ENCODE measurements around the gene DENND6A. TPM values are rescaled to one million over a fixed set of nuclear protein-coding genes. Genes with fewer than 3 reads are reported as not detected.
"Not testable (repeated sequence)": the region's sequence is repeated elsewhere in the genome, so short reads cannot be mapped to it uniquely, and the experiment has no call there.

DENND6A gene
- polyA plus RNA-seq, 2 donors: 6.0 to 6.8 TPM

- Histone ChIP-seq H3K27ac (ENCODE audit: low read depth in 2 of 2, low read length in 1 of 2) (no peak overlapping the region), H3K9me3 (ENCODE audit: control insufficient read depth in 2 of 2, insufficient read depth in 1 of 2, low read depth in 1 of 2, low read length in 1 of 2) (no peaks in the 10 kb centered on the region), H3K36me3 (ENCODE audit: control insufficient read depth in 2 of 2, insufficient read depth in 2 of 2, low read length in 1 of 2) (no peaks in the 10 kb centered on the region), H3K4me1 (ENCODE audit: control insufficient read depth in 2 of 2, insufficient read depth in 2 of 2, low read length in 1 of 2) (no peaks in the 10 kb centered on the region), H3K27me3 (ENCODE audit: control insufficient read depth in 1 of 2, insufficient read depth in 2 of 2, low read length in 2 of 2) (no peaks in the 10 kb centered on the region), H3K4me3 (ENCODE audit: low read depth in 1 of 2, low read length in 2 of 2) (no peak overlapping the region)
These were observed 33.5 kb upstream of the DENND6A start for GRCh38 chr3:57726397-57726796.

DNA sequence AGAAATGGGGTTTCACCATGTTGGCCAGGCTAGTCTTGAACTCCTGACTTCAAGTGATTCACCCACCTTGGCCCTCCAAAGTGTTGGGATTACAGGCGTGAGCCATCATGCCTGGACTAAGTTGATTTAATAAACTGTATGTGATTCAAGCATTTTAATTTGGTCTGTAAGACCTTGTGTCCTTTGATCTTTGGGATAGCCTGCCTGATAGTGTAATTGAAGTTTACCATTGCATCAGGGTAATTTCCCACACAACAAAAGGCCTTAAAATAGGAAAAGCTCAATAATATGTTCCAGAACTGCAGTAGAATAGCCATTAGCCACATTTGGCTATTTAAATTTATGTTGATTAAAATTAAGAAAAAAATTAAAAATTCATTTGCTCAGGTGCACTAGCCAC lies 25.2 kb upstream of the DENND6A start:
- Histone ChIP-seq H3K9me3 (ENCODE audit: control insufficient read depth in 2 of 2, insufficient read depth in 1 of 2, low read depth in 1 of 2, low read length in 1 of 2) (no peaks in the 10 kb centered on the region), H3K27ac (ENCODE audit: low read depth in 2 of 2, low read length in 1 of 2) (no peak overlapping the region), H3K27me3 (ENCODE audit: control insufficient read depth in 1 of 2, insufficient read depth in 2 of 2, low read length in 2 of 2) (no peaks in the 10 kb centered on the region), H3K36me3 (ENCODE audit: control insufficient read depth in 2 of 2, insufficient read depth in 2 of 2, low read length in 1 of 2) (no peaks in the 10 kb centered on the region), H3K4me1 (ENCODE audit: control insufficient read depth in 2 of 2, insufficient read depth in 2 of 2, low read length in 1 of 2) (no peaks in the 10 kb centered on the region), H3K4me3 (ENCODE audit: low read depth in 1 of 2, low read length in 2 of 2) (no peak overlapping the region)
- WGBS, 2 donors: 77 to 96% methylated on average over 1 of the region's 1 CpG

DNA sequence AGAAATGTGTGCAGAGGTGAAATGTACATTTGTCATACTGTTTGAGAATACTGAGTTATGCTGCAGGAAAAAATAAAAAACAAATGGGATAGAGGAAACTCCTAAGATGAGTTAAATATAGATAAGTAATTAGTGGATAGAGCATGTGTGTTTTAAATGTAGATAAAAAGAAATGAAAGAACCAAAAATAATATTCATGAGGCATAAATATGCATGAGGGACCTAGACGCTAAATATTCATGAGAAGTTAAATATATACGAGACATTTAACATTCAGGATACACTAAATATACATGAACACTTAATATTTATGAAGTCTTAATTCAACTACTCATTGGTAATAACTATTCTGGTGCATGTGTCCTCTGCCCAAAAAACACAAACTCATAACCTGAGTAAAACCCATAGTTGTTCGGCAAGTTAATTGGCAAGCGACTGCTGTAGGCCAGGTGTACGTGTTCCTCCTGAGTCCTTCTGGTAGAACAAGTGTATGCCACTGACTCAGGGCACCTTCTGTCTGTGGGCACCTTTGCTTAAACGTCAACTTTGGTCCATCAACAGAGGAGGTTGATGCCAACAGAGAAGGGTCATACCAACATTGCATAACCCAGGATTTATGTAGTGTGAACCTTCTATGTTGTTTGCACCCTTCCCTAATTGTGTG lies 24.5 kb upstream of the DENND6A start:
- Histone ChIP-seq H3K4me3 (ENCODE audit: low read depth in 1 of 2, low read length in 2 of 2) (no peak overlapping the region), H3K4me1 (ENCODE audit: control insufficient read depth in 2 of 2, insufficient read depth in 2 of 2, low read length in 1 of 2) (no peaks in the 10 kb centered on the region), H3K27me3 (ENCODE audit: control insufficient read depth in 1 of 2, insufficient read depth in 2 of 2, low read length in 2 of 2) (no peaks in the 10 kb centered on the region), H3K9me3 (ENCODE audit: control insufficient read depth in 2 of 2, insufficient read depth in 1 of 2, low read depth in 1 of 2, low read length in 1 of 2) (no peaks in the 10 kb centered on the region), H3K27ac (ENCODE audit: low read depth in 2 of 2, low read length in 1 of 2) (peak overlapping the region; percentile 52 to 58), H3K36me3 (ENCODE audit: control insufficient read depth in 2 of 2, insufficient read depth in 2 of 2, low read length in 1 of 2) (no peaks in the 10 kb centered on the region)
- WGBS, 2 donors: 80 to 86% methylated on average over 6 of the region's 6 CpGs

GRCh38 chr3:57715686-57716085 lies 22.8 kb upstream of the DENND6A start:
- no peaks in the 10 kb centered on the region for H3K9me3 ChIP-seq (ENCODE audit: control insufficient read depth in 2 of 2, insufficient read depth in 1 of 2, low read depth in 1 of 2, low read length in 1 of 2)
- H3K27me3 ChIP-seq (ENCODE audit: control insufficient read depth in 1 of 2, insufficient read depth in 2 of 2, low read length in 2 of 2): no peaks in the 10 kb centered on the region
- no peaks in the 10 kb centered on the region for H3K4me1 ChIP-seq (ENCODE audit: control insufficient read depth in 2 of 2, insufficient read depth in 2 of 2, low read length in 1 of 2)
- H3K27ac ChIP-seq (ENCODE audit: low read depth in 2 of 2, low read length in 1 of 2): no peak overlapping the region
- H3K4me3 ChIP-seq (ENCODE audit: low read depth in 1 of 2, low read length in 2 of 2): no peak overlapping the region
- no peaks in the 10 kb centered on the region for H3K36me3 ChIP-seq (ENCODE audit: control insufficient read depth in 2 of 2, insufficient read depth in 2 of 2, low read length in 1 of 2)
- WGBS, 2 donors: 82 to 86% methylated on average over 4 of the region's 4 CpGs

DNA sequence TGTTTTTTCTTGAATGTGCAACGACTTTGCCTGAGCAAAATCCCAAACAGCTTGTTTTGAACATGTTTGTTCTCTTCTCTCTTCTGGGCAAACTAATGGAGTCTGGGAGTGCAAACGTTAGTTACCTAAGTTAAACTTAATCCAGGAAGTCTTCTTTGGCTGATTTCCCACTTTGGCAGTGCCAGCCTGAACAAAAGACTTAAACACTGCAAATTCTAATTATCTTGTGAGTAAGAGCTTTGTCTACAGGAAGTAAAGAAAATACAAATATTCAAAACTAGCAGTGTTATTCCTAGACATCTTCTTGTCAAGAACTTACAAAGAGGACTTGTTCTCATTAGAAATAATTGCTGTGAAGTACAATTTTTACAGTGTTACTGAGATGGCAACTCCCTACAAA lies 16.7 kb upstream of the DENND6A start:
- no peak overlapping the region for H3K4me3 ChIP-seq (ENCODE audit: low read depth in 1 of 2, low read length in 2 of 2)
- H3K4me1 ChIP-seq (ENCODE audit: control insufficient read depth in 2 of 2, insufficient read depth in 2 of 2, low read length in 1 of 2): no peaks in the 10 kb centered on the region
- no peaks in the 10 kb centered on the region for H3K9me3 ChIP-seq (ENCODE audit: control insufficient read depth in 2 of 2, insufficient read depth in 1 of 2, low read depth in 1 of 2, low read length in 1 of 2)
- WGBS, 2 donors: 10 to 13% methylated on average over 2 of the region's 2 CpGs
- H3K27me3 ChIP-seq (ENCODE audit: control insufficient read depth in 1 of 2, insufficient read depth in 2 of 2, low read length in 2 of 2): no peaks in the 10 kb centered on the region
- H3K27ac ChIP-seq (ENCODE audit: low read depth in 2 of 2, low read length in 1 of 2): no peak overlapping the region
- H3K36me3 ChIP-seq (ENCODE audit: control insufficient read depth in 2 of 2, insufficient read depth in 2 of 2, low read length in 1 of 2): no peaks in the 10 kb centered on the region

DNA sequence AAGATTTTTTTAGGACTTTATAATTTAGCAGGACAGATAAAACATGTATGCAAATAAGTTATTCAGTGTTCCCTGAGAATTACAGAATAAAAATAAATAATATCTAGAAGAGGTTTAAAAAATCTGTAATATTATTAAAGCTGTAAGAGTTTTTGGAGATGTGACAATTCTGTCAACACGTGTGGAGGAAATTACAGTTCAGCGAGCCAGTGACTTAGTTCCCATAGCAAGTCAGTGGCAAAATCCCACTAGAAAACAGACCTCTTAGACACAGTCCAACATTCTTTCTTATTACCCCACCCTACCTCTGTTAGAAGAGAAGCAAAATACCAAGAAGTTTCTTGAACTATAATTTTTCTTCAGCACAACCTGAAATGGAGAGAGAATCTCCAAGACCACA lies 16.2 kb upstream of the DENND6A start:
- Histone ChIP-seq H3K9me3 (ENCODE audit: control insufficient read depth in 2 of 2, insufficient read depth in 1 of 2, low read depth in 1 of 2, low read length in 1 of 2) (no peaks in the 10 kb centered on the region), H3K27me3 (ENCODE audit: control insufficient read depth in 1 of 2, insufficient read depth in 2 of 2, low read length in 2 of 2) (no peaks in the 10 kb centered on the region), H3K36me3 (ENCODE audit: control insufficient read depth in 2 of 2, insufficient read depth in 2 of 2, low read length in 1 of 2) (no peaks in the 10 kb centered on the region), H3K4me1 (ENCODE audit: control insufficient read depth in 2 of 2, insufficient read depth in 2 of 2, low read length in 1 of 2) (no peaks in the 10 kb centered on the region), H3K27ac (ENCODE audit: low read depth in 2 of 2, low read length in 1 of 2) (peak overlapping the region in 1 of 2 donors; percentile 49), H3K4me3 (ENCODE audit: low read depth in 1 of 2, low read length in 2 of 2) (no peak overlapping the region)
- WGBS, 2 donors: 19 to 37% methylated on average over 2 of the region's 2 CpGs

- Histone ChIP-seq H3K36me3 (ENCODE audit: control insufficient read depth in 2 of 2, insufficient read depth in 2 of 2, low read length in 1 of 2) (no peaks in the 10 kb centered on the region), H3K27ac (ENCODE audit: low read depth in 2 of 2, low read length in 1 of 2) (peak overlapping the region; percentile 63 to 85), H3K4me3 (ENCODE audit: low read depth in 1 of 2, low read length in 2 of 2) (no peak overlapping the region), H3K27me3 (ENCODE audit: control insufficient read depth in 1 of 2, insufficient read depth in 2 of 2, low read length in 2 of 2) (no peaks in the 10 kb centered on the region), H3K9me3 (ENCODE audit: control insufficient read depth in 2 of 2, insufficient read depth in 1 of 2, low read depth in 1 of 2, low read length in 1 of 2) (no peaks in the 10 kb centered on the region), H3K4me1 (ENCODE audit: control insufficient read depth in 2 of 2, insufficient read depth in 2 of 2, low read length in 1 of 2) (no peaks in the 10 kb centered on the region)
- WGBS, 2 donors: 43% methylated on average over 3 of the region's 3 CpGs
These were observed 13.6 kb upstream of the DENND6A start for GRCh38 chr3:57706462-57706861.

DNA sequence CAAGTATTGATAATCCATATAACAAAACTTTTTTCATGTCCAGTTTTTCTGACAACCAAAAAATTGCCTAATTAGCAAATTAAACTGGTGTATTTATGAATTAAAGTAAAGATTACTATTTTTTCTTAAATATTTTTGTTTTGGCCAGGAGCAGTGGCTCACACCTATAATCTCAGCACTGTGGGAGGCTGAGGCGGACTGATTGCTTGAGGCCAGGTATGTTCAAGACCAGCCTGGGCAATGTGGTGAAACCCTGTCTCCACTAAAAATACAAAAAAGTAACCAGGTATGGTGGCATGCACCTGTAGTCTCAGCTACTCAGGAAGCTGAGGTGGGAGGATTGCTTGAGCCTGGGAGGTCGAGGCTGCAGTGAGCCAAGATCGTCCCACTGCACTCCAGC lies 12.5 kb upstream of the DENND6A start:
- not testable (repeated sequence) for H3K4me3 ChIP-seq (ENCODE audit: low read depth in 1 of 2, low read length in 2 of 2); H3K27me3 ChIP-seq (ENCODE audit: control insufficient read depth in 1 of 2, insufficient read depth in 2 of 2, low read length in 2 of 2); H3K4me1 ChIP-seq (ENCODE audit: control insufficient read depth in 2 of 2, insufficient read depth in 2 of 2, low read length in 1 of 2); H3K36me3 ChIP-seq (ENCODE audit: control insufficient read depth in 2 of 2, insufficient read depth in 2 of 2, low read length in 1 of 2); H3K27ac ChIP-seq (ENCODE audit: low read depth in 2 of 2, low read length in 1 of 2); H3K9me3 ChIP-seq (ENCODE audit: control insufficient read depth in 2 of 2, insufficient read depth in 1 of 2, low read depth in 1 of 2, low read length in 1 of 2)
- WGBS, 2 donors: 93 to 95% methylated on average over 3 of the region's 3 CpGs

DNA sequence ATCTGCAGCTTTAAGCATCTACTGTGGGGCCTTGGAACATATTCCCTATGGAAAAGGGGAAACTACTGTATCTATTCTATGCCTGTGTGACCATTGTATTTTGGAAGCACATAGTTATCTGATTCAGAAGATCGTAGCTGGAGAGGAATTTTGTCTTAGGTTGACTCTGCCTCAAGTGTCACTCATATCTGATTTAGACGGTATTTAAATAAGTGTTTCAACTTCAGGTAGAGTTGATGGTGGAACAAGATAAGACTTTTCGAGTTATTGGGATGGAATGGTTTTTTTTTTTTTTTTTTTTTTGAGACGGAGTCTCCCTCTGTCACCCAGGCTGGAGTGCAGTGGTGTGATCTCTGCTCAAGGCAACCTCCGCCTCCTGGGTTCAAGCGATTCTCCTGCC lies 8.9 kb upstream of the DENND6A start:
- Histone ChIP-seq H3K36me3 (ENCODE audit: control insufficient read depth in 2 of 2, insufficient read depth in 2 of 2, low read length in 1 of 2) (no peaks in the 10 kb centered on the region), H3K9me3 (ENCODE audit: control insufficient read depth in 2 of 2, insufficient read depth in 1 of 2, low read depth in 1 of 2, low read length in 1 of 2) (no peaks in the 10 kb centered on the region), H3K27me3 (ENCODE audit: control insufficient read depth in 1 of 2, insufficient read depth in 2 of 2, low read length in 2 of 2) (no peaks in the 10 kb centered on the region), H3K27ac (ENCODE audit: low read depth in 2 of 2, low read length in 1 of 2) (no peak overlapping the region), H3K4me3 (ENCODE audit: low read depth in 1 of 2, low read length in 2 of 2) (no peak overlapping the region), H3K4me1 (ENCODE audit: control insufficient read depth in 2 of 2, insufficient read depth in 2 of 2, low read length in 1 of 2) (no peaks in the 10 kb centered on the region)
- 92 to 95% methylated on average over 6 of the region's 6 CpGs for WGBS, 2 donors

DNA sequence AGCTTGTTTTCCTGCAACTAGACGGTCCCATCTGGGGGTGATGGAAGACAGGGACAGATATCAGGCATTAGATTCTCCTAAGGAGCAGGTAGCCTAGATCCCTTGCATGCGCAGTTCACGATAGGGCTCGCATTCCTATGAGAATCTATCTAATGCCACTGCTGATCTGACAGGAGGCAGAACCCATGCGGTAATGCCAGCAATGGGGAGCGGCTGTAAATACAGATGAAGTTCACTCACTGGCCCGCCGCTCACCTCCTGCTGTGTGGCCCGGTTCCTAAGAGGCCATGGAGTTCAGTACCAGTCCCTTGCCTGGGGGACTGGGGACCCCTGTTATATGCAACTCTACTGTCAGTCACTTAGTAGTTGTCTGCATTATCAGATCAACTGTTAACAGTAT lies 7.9 kb upstream of the DENND6A start:
- no peaks in the 10 kb centered on the region for H3K36me3 ChIP-seq (ENCODE audit: control insufficient read depth in 2 of 2, insufficient read depth in 2 of 2, low read length in 1 of 2)
- WGBS, 2 donors: 91 to 95% methylated on average over 9 of the region's 9 CpGs

More for the DNA sequence above, 7.9 kb upstream of the DENND6A start:
- no peak overlapping the region for H3K27ac ChIP-seq (ENCODE audit: low read depth in 2 of 2, low read length in 1 of 2)
- H3K4me3 ChIP-seq (ENCODE audit: low read depth in 1 of 2, low read length in 2 of 2): no peak overlapping the region
- no peaks in the 10 kb centered on the region for H3K9me3 ChIP-seq (ENCODE audit: control insufficient read depth in 2 of 2, insufficient read depth in 1 of 2, low read depth in 1 of 2, low read length in 1 of 2)
- no peaks in the 10 kb centered on the region for H3K4me1 ChIP-seq (ENCODE audit: control insufficient read depth in 2 of 2, insufficient read depth in 2 of 2, low read length in 1 of 2)
- no peaks in the 10 kb centered on the region for H3K27me3 ChIP-seq (ENCODE audit: control insufficient read depth in 1 of 2, insufficient read depth in 2 of 2, low read length in 2 of 2)
